GM12892 (cell line): ENCODE results near the gene IL17RE.
"Not testable (repeated sequence)": the region's sequence is repeated elsewhere in the genome, so short reads cannot be mapped to it uniquely, and the experiment has no call there.

Source experiments
- DNase-seq: peaks from one replicate; pipeline ENCODE4 v3.0.0; 2011; ENCODE audit not compliant: insufficient read length
- FAIRE-seq: peaks from 2 replicates; lab custom pipeline; 2011; peaks lifted over from hg19 to GRCh38; lab: Jason Lieb, UNC
- POLR2A ChIP-seq: IDR thresholded peaks from 2 replicates; pipeline ENCODE4 v1.6.1; 2011; ENCODE audit warnings: low read depth, low read length, control low read depth
- POLR2AphosphoS5 ChIP-seq: IDR thresholded peaks from 2 replicates; pipeline ENCODE4 v1.6.1; 2011; ENCODE audit warnings: low read depth, low read length, control low read depth
- TAF1 ChIP-seq: IDR thresholded peaks from 2 replicates; pipeline ENCODE4 v1.6.1; 2011; ENCODE audit warnings: low read depth, mild to moderate bottlenecking, control low read depth, low read length, borderline replicate concordance

The IL17RE gene

GRCh38 chr3:9884555-9885165 is 18.0 kb upstream of the IL17RE start:
- DNase-seq = no peak
- no peak for FAIRE-seq
- TF ChIP-seq POLR2A = no peak
- no peak for TF ChIP-seq POLR2AphosphoS5
- TF ChIP-seq TAF1 = no peak

- DNase-seq = no peak
- TF ChIP-seq TAF1 (no peak), POLR2AphosphoS5 (no peak)
- FAIRE-seq = no peak
These were observed 16.3 kb upstream of the IL17RE start for GRCh38 chr3:9886328-9886727.

GRCh38 chr3:9887480-9887879 is 15.2 kb upstream of the IL17RE start:
- no peak for DNase-seq
- TF ChIP-seq POLR2AphosphoS5 = no peak
- TF ChIP-seq POLR2A = no peak
- TF ChIP-seq TAF1 = no peak
- FAIRE-seq = no peak

DNA sequence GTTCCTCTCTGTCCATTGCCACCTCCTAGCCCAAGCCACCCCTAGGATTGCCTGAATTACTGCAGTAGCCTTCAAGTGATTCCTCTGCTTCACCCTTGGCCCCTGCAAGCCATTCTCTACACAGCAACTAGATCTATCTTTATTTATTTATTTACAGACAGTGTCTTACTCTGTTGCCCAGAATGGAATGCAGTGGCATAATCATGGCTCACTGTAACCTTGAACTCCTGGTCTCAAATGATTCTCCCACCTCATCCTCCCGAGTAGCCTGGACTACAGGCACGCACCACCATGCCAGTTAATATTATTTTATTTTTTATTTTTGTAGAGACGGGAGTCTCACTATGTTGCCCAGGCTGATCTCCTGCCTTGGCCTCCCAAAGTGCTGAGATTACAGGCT is 14.1 kb upstream of the IL17RE start:
- TF ChIP-seq POLR2A (no peak), TAF1 (no peak), POLR2AphosphoS5 (no peak)
- no peak for DNase-seq
- no peak for FAIRE-seq

GRCh38 chr3:9889405-9889804 is 13.2 kb upstream of the IL17RE start:
- DNase-seq (no peak), FAIRE-seq (no peak)
- TF ChIP-seq POLR2AphosphoS5 (no peak), TAF1 (no peak), POLR2A (no peak)

- TF ChIP-seq POLR2AphosphoS5 = peak; percentile 90
- TF ChIP-seq POLR2A = peak; percentile 88
- peak; percentile 91 for TF ChIP-seq TAF1
- FAIRE-seq (peak; percentile 83), DNase-seq (peak; percentile 78)
These were observed 12.2 kb upstream of the IL17RE start, which contains the start of gene JAGN1 for GRCh38 chr3:9890249-9891071. JAGN1 (plus strand) TSS chr3:9890610; CDS start chr3:9890723, 113 bp downstream.

DNA sequence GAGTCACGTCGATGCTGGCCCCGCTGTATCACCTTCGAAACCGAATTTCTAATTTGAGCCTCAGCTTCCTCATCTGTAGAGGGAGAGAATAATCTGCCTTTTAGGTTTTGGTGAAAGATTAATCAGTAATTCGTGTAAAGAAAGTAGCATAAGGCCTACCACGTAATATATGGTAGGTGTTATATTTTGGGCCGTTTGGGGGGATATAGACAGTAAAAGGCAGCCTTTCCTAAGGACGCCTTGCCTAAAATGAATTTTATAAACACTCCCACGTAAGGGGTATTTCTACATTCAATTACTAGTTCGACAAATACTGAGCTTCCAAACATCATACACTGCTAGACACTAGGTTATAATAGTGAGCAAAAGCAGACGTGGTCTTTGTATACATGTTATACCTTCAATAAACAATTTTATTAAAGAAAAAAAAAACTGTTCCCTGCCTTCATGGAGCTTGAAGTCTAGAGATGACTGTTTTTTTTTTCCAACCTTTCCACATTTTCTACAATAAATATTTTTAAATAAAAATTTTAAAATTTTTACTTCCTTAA is 11.5 kb upstream of the IL17RE start:
- no peak for FAIRE-seq
- TF ChIP-seq POLR2AphosphoS5 (no peak), TAF1 (no peak), POLR2A (no peak)
- no peak for DNase-seq

DNA sequence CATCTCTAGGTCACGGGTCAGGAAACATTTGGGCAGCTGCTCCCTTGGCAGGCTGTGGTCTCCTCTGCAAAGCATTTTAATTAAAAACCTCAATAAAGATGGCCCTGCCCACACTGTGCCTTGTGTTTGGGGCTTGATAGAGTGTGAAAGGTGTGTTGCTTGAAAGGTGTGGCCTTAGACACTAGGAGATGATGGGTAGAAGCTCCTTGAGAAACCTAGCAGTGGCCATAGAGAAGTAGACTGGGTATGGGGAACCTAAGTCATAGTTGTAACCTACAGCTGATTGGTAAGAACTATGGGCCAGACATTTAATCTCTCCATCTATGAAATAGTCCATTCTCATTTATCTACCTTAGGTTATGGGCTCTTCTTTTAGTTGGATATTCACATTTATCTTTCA is 8.9 kb upstream of the IL17RE start:
- no peak for TF ChIP-seq POLR2A
- no peak for TF ChIP-seq POLR2AphosphoS5
- no peak for TF ChIP-seq TAF1
- no peak for FAIRE-seq
- DNase-seq = no peak

- DNase-seq, FAIRE-seq: not testable (repeated sequence)
These were observed 6.9 kb upstream of the IL17RE start for GRCh38 chr3:9895715-9896114.

DNA sequence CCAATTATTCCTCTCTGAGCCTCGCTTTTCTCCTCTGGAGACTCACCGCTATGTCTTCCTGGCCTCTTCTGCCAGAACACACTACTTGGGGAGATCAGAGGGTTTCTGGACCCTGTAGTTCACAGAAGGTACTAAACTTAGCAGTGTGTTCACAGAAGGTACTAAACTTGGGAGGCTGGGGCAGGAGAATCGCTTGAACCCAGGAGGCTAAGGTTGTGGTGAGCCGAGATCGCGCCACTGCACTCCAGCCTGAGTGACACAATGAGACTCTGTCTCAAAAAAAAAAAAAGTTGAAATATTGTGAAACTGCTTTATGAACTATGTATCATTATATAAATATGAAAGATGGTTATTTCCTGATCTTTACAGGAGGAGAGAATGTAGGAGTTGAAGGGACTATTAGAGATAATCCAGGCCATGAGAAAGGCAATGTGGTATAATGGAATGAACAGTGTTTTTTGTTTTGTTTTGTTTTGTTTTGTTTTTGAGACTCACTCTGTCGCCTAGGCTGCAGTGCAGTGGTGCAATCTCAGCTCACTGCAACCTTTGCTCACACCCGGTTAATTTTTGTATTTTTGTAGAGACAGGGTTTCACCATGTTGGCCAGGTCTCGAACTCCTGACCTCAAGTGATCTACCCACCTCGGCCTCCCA is 5.8 kb upstream of the IL17RE start:
- not testable (repeated sequence) for FAIRE-seq, DNase-seq

GRCh38 chr3:9897408-9898372 is 5.0 kb upstream of the IL17RE start:
- DNase-seq (no peak), FAIRE-seq (no peak)
- TF ChIP-seq POLR2AphosphoS5 (no peak), TAF1 (no peak), POLR2A (no peak)
